Measurements from ENCODE around the gene RNF115. TPM values are rescaled to one million over a fixed set of nuclear protein-coding genes. Genes with fewer than 3 reads are reported as not detected.

The RNF115 gene
- total and polyA plus RNA-seq, 2 of the 8 experiments (the other 6 are each of a cell fraction or from before 2014, with no cell fraction given) = 4.7 to 10.8 TPM

DNA sequence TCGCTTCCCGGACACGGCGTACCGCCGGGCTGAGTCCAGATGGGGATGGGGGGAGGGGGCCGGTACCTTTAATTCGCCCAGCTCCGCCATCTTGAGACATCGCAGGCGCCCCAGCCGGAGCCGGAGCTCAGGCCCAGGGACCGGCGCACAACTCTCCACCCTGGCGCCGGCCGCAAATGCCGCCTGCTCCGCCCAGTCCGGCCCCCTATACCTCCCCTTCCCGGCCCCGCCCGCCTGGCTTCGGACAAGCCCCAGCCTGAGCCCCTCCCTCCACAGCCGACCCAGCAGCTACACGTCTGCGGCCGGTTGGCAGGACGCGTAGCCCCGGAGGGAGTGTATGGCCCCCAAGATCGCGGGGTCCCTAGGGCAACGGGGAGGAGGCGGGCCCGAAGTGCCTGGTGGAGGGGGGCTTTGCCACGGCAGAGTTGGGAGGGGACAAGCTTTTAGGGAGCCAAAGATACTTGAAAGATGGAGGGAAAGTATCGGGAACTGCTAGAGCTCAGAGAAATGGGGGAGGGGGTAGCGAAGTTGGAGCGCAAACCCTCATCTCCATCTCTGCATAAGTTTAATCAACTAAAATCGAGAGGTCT is 35.1 kb upstream of the RNF115 start, which contains the start of gene PIAS3 (continued):
- TF ChIP-seq CREB1 (IDR thresholded peaks at IDR 0.05) (no peak), CTBP2 (IDR thresholded peaks at IDR 0.05; ENCODE audit: borderline replicate concordance, insufficient read depth, insufficient read length, low read length) (no peak), CBX5 (IDR thresholded peaks at IDR 0.05; ENCODE audit: low read depth, low read length) (no peak), ATF2 (IDR thresholded peaks at IDR 0.05; ENCODE audit: low read length) (no peak), NANOG (IDR thresholded peaks at IDR 0.05; ENCODE audit: insufficient read depth, low read depth, low read length, poor library complexity, severe bottlenecking) (no peak), FOSL1 (IDR thresholded peaks at IDR 0.05; ENCODE audit: insufficient read depth, low read depth, low read length) (no peak), MAX (IDR thresholded peaks at IDR 0.05) (no peak), SP2 (IDR thresholded peaks at IDR 0.05; ENCODE audit: low read length) (no peak), TEAD4 (IDR thresholded peaks at IDR 0.05; ENCODE audit: low read depth, low read length) (no peak), E2F6 (IDR thresholded peaks at IDR 0.05) (peak; percentile 18; the same call in 1 of the 2 replicates), BRCA1 (IDR thresholded peaks at IDR 0.05; ENCODE audit: low read depth, low read length) (no peak), CHD1 (IDR thresholded peaks at IDR 0.05; ENCODE audit: low read depth, low read length) (no peak), PHF8 (conservative IDR thresholded peaks at IDR 0.05; ENCODE audit: low read depth, low read length) (0 out of 2 replicates have a peak, but pooled peaks have one; percentile 36), RBBP5 (IDR thresholded peaks at IDR 0.05; ENCODE audit: borderline replicate concordance, low read depth, low read length) (0 out of 2 replicates have a peak, but pooled peaks have one; percentile 12), KDM1A (IDR thresholded peaks at IDR 0.05; ENCODE audit: borderline replicate concordance, low read length) (no peak), NRF1 (IDR thresholded peaks at IDR 0.05; ENCODE audit: low read depth, low read length) (no peak), EP300 (IDR thresholded peaks at IDR 0.05; ENCODE audit: borderline replicate concordance in 1 of 2, low read depth in 2 of 2, low read length in 2 of 2) (peak in 1 of 2 experiments; percentile 61; a peak in 1 of 3 replicates)

All from H1 (cell line).